Suppressor macrophage treated with lipopolysaccharide for 1 hour (primary cell): ENCODE measurements around the gene FBN1.

Experiments
- DNase-seq, 3 donors: peaks; one replicate each; pipeline ENCODE4 v3.0.0-alpha.2; 2020 to 2022

Gene FBN1

GRCh38 chr15:48462688-48463087, 182.8 kb downstream of the FBN1 start:
- no peak for DNase-seq

GRCh38 chr15:48459571-48460442, 185.7 kb downstream of the FBN1 start:
- DNase-seq = peak; percentile 3 to 34 (median 21)

- no peak for DNase-seq
These were observed 186.6 kb downstream of the FBN1 start for GRCh38 chr15:48458876-48459275.

- DNase-seq = no peak
These were observed 189.4 kb downstream of the FBN1 start for GRCh38 chr15:48456134-48456533.

GRCh38 chr15:48451736-48452135, 193.8 kb downstream of the FBN1 start:
- DNase-seq = no peak

GRCh38 chr15:48451241-48451640, 194.3 kb downstream of the FBN1 start:
- no peak for DNase-seq

GRCh38 chr15:48449734-48450133, 195.8 kb downstream of the FBN1 start:
- DNase-seq = no peak

- peak in 1 of 3 donors; percentile 14 for DNase-seq
These were observed 197.9 kb downstream of the FBN1 start for GRCh38 chr15:48447657-48448056.

GRCh38 chr15:48447058-48447457, 198.5 kb downstream of the FBN1 start:
- no peak for DNase-seq

GRCh38 chr15:48442011-48442410, 203.5 kb downstream of the FBN1 start:
- no peak for DNase-seq

GRCh38 chr15:48440084-48440483, 205.4 kb downstream of the FBN1 start:
- DNase-seq = no peak

GRCh38 chr15:48437178-48437577, 208.3 kb downstream of the FBN1 start:
- DNase-seq = no peak

GRCh38 chr15:48435321-48435720, 210.2 kb downstream of the FBN1 start:
- DNase-seq = no peak

GRCh38 chr15:48433226-48433886, 212.2 kb downstream of the FBN1 start:
- DNase-seq = no peak

- DNase-seq = no peak
These were observed 212.8 kb downstream of the FBN1 start for GRCh38 chr15:48432688-48433087.

- DNase-seq = no peak
These were observed 217.5 kb downstream of the FBN1 start for GRCh38 chr15:48427960-48428547.

GRCh38 chr15:48427479-48427878, 218.0 kb downstream of the FBN1 start:
- DNase-seq = no peak

GRCh38 chr15:48426941-48427340, 218.6 kb downstream of the FBN1 start:
- no peak for DNase-seq

GRCh38 chr15:48426044-48426443, 219.5 kb downstream of the FBN1 start:
- no peak for DNase-seq

- DNase-seq = no peak
These were observed 220.5 kb downstream of the FBN1 start for GRCh38 chr15:48425051-48425450.

- peak; percentile 13 to 40 (median 20) for DNase-seq
These were observed 221.5 kb downstream of the FBN1 start for GRCh38 chr15:48423896-48424475.

GRCh38 chr15:48423342-48423741, 222.2 kb downstream of the FBN1 start:
- no peak for DNase-seq

- DNase-seq = peak in 1 of 3 donors; percentile 3
These were observed 223.1 kb downstream of the FBN1 start for GRCh38 chr15:48422401-48422800.
